ENCODE data around the gene IKZF5.

DNA sequence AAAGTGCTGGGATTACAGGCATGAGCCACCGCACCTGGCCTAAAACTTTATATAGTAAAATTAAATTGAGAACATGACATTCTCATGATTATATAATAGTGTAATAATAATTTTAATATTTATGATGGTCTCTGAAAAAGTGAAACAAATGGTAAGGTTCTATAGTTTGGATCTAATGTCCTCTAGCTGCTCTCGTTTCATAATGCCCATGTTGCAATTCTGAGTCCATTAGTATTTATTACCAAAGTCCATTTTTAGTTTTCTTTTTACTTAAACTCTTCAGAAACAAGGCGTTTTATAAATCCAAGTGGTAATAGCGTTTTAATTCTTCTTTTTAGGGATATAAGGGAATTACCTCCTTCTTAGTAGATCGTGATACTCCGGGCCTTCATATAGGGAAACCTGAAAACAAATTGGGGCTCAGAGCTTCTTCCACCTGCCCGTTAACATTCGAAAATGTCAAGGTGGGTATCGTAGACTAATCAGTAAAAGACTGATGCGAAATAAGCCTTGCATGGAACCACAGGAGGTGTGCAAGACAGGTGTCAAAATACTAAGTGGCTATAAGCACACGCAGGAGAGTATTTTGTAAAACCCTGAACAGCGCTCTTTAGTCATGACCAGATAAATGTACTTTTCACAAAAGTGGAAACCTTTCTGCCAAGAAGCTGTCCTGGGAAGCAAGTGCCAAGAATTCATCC, 34.3 kb upstream of the IKZF5 start:
- TF ChIP-seq, protein P1, sequence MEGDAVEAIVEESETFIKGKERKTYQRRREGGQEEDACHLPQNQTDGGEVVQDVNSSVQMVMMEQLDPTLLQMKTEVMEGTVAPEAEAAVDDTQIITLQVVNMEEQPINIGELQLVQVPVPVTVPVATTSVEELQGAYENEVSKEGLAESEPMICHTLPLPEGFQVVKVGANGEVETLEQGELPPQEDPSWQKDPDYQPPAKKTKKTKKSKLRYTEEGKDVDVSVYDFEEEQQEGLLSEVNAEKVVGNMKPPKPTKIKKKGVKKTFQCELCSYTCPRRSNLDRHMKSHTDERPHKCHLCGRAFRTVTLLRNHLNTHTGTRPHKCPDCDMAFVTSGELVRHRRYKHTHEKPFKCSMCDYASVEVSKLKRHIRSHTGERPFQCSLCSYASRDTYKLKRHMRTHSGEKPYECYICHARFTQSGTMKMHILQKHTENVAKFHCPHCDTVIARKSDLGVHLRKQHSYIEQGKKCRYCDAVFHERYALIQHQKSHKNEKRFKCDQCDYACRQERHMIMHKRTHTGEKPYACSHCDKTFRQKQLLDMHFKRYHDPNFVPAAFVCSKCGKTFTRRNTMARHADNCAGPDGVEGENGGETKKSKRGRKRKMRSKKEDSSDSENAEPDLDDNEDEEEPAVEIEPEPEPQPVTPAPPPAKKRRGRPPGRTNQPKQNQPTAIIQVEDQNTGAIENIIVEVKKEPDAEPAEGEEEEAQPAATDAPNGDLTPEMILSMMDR (tag by site-specific recombination; IDR thresholded peaks at IDR 0.05): no peak
- TF ChIP-seq MYNN (tag by site-specific recombination; IDR thresholded peaks at IDR 0.05; ENCODE audit: borderline replicate concordance): no peak
- no peak for TF ChIP-seq ZBTB21 (tag by site-specific recombination; IDR thresholded peaks at IDR 0.05)
- TF ChIP-seq ZEB2 (tag by site-specific recombination; IDR thresholded peaks at IDR 0.05): no peak

Data from HEK293 (cell line).